GM20000 (cell line): Measurements from ENCODE around the gene ADSS2.

Experiments
- DNase-seq: peaks from one replicate; pipeline ENCODE4 v3.0.0; 2012; ENCODE audit warnings: low spot score
- CTCF ChIP-seq: IDR thresholded peaks from 2 replicates; pipeline ENCODE4 v1.5.1; 2012; ENCODE audit warnings: mild to moderate bottlenecking, control low read depth; ENCODE audit errors: extremely low read depth, missing control alignments

Gene ADSS2

DNA sequence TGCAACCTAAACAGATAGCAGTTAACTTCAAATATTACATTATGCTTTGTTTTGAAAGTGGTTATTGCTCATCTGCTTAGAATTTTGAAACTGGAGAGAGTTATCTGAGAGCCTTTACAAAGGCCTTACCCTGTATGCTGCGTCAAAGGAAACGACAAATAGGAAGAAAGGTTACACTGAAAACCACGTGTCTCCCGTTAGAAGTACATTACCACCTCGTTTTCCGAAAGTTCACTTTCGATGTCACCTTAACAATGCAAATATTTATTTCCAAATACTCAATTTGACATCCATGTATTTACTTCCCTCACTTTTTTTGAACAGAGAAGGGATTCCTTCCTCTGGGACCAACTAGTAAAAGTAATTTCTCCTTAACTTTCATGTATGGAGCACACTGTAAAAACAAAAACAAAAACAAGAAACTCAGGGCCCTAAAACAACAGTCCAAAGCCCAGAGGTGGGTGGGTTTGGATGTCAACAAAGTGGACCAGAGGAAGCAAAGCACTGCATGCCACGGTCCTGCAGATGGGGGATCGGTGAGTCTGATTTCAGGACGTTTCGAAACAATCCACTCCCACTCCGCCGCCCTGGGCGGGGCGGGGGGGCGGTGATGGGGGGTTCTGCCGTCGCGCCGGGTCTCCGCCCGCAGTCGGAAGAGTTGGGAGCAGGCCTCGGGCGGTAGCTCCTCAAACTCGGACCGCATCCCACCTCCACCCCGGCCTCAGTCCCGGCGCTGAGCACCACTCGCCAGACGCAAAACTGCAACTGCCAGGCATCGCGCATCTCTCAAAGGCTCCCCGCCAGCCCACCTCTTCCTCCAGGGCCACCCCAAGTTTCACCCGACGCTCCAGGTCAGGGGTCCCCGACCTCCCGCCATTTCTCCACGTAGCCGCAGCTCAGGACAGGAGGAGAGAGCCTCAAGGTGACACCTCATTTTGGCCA lies 841 bp downstream of the ADSS2 start:
- no peak for TF ChIP-seq CTCF
- peak; percentile 46 for DNase-seq

DNA sequence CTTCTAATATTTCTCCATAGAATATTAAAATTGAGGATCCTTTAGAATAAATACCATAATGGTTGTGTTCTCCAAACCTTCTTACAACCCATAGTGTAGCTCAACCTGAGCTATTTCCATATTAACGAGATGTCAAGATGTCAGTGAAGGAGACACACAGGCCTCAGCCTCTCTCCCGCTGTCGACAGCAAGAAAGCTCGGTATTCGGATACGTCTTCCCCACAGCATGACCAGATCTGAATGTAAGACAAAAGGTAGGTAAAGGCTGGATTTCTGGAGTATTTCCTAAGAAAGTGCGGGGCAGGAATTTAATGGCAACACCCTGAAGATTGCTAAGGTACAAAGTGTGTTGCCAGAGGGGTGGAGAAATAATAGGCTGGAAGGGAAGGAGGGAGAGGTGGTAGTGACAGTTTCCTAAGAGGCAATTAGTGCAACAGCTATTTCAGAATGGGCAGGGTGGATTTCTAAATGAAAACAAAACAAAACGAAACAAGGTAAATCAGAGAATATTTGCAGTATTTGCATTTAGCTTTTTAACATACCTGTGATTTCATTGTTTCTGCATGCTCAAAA lies 1.7 kb downstream of the ADSS2 start:
- no peak for TF ChIP-seq CTCF
- no peak for DNase-seq

DNA sequence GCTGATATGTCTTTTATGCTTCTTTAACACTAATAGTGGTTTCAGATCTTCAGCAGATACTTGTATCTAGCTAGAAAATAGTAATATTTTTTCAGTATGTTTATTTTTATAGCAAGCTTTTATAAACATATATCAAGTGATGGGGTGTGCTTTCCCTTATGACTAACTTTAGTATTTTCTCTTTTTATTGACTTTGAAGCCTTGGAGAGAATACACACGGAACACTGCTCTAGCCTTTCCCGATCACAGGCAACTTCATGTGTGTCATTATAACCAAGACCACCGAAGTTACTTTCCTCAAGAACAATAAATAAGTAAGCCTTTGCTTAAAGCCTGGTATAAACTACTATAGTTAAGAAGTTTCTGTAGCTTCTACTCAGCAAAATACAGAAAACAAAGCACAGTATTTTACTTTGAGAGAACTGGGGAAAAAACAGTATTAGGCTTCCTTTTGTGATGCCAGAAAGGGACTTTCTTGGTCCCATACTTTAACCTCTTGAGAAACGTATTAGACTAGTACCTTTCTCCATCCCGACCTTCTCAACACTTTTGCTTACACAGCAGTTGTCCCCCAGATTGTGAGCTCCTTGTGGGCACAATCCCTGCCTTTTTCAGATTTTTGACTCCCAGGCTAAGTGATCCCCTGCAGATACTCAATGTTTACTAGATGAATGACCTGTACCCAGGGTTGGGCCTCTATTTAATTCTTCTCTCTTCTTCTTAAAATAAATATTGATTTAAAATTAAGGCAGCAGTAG lies 3.3 kb downstream of the ADSS2 start:
- no peak for TF ChIP-seq CTCF
- DNase-seq: no peak

DNA sequence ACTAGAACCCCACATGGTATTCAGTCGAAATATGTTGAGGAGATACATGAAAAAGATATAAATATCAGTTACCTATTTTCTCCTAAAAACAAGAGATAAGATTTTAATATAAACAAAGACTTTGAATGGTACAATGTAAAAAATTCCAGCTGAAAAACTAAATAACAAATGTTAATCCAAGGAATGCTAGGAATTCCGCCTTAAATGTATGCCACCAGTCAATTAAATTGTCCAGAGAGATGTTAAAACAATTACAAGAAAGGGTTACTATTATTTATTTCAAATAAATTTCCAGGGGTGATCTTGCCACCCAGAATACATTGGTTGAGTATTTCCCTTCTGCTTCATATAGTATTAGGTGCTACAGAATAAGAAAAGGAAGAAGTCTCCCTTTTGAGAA lies 4.2 kb downstream of the ADSS2 start:
- DNase-seq: no peak

GRCh38 chr1:244447024-244447423 lies 4.7 kb downstream of the ADSS2 start:
- DNase-seq: no peak
- no peak for TF ChIP-seq CTCF

More for the DNA sequence above, 4.2 kb downstream of the ADSS2 start:
- no peak for TF ChIP-seq CTCF

- TF ChIP-seq CTCF: no peak
- no peak for DNase-seq
These were observed 6.2 kb downstream of the ADSS2 start for GRCh38 chr1:244445320-244446181.
